Measurements from ENCODE around the gene RPH3AL.

DNA sequence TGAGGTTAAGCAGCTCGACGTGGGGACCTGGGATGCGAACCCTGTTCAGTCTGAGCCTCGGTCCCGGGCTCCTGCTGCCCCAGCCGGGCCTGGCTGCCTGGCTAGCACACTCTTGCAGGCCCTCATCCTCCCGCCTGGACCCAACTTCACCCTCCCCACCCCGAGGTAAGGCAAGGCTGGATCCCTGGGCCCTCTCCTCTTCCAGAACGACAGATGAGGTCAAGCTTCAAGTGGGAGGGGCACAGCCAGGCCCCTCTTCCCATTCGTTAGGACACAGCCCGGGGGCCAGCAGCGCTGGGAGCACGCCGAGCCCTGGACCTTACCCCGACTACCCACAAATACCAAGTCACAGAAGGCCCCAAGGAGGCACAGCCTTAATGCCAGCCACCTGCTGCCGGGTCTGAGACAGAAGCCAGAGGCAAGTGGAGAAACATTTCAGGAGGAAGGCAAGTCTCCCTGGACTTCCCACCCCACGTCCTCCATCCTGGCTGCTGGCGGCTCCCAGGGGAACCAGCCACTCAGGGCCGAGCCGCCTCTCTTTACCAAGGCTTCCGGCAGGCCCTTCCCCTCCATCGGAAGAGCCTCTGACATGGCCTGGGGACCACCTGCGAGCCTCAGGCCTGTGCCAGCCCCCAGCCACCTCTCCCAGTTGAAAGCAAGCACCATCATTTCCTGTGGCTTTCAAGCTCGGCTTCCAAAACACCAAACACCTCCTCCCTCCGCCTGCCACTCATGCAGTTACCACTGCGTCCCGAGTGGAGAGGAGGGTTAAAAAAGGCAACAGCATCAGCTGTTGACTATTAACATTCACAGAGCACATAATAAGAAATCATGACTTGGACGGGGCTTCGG lies 59.9 kb downstream of the RPH3AL start:
- TF ChIP-seq, protein P1, sequence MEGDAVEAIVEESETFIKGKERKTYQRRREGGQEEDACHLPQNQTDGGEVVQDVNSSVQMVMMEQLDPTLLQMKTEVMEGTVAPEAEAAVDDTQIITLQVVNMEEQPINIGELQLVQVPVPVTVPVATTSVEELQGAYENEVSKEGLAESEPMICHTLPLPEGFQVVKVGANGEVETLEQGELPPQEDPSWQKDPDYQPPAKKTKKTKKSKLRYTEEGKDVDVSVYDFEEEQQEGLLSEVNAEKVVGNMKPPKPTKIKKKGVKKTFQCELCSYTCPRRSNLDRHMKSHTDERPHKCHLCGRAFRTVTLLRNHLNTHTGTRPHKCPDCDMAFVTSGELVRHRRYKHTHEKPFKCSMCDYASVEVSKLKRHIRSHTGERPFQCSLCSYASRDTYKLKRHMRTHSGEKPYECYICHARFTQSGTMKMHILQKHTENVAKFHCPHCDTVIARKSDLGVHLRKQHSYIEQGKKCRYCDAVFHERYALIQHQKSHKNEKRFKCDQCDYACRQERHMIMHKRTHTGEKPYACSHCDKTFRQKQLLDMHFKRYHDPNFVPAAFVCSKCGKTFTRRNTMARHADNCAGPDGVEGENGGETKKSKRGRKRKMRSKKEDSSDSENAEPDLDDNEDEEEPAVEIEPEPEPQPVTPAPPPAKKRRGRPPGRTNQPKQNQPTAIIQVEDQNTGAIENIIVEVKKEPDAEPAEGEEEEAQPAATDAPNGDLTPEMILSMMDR (IDR thresholded peaks at IDR 0.05; ENCODE audit: low read depth, low read length): no peak
- no peak for TF ChIP-seq POLR2A (IDR thresholded peaks at IDR 0.05; ENCODE audit: extremely low read depth, insufficient read length)

All from NB4 (cell line).